ENCODE data around the gene PPP2R5C.

Gene PPP2R5C

DNA sequence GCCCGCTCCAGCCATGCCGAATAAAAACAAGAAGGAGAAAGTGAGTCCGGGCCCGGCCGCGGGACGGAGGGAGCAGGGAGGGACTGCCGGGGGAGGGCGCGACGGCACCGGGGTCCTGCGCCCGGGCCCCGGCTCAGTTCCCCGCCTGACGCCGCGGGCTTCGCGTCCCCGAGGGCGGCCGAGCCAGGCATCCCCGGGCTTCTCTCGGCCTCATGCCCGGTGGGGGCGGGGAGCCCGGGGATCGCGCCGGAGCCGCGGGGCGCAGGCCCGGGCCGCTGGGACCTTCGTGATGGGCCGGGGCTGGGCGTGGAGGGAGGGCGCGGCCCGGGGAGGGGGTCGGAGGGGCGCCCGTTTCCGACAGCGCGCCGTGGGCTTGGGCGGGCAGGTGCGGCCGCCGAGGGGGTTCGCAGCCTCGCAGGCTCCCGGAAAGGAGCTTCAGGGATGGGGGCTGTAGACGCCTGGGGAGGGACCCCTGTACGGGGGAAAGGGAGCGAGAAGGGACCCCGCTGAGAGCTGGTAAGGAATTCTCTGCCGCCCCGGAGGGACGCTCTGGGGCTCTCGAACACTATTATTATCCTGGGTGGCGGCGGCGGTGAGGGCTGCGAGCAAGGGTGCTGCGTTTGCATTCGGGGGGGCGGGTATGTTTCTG is 496 bp downstream of the PPP2R5C start:
- Histone ChIP-seq H3K4me3 (peak overlapping the region; percentile 97), H3K9me3 (no peaks in the 10 kb centered on the region), H3K9ac (peak overlapping the region; percentile 96), H4K20me1 (peaks cover 53% of the 10 kb centered on the region), H3K27me3 (no peaks in the 10 kb centered on the region), H3K27ac (peak overlapping the region; percentile 94), H3K4me2 (peak overlapping the region; percentile 80), H3K36me3 (peaks cover 39% of the 10 kb centered on the region), H3K4me1 (peaks cover 58% of the 10 kb centered on the region)
- TF ChIP-seq Cebpa-rat (IDR thresholded peaks at IDR 0.05), result no peak

DNA sequence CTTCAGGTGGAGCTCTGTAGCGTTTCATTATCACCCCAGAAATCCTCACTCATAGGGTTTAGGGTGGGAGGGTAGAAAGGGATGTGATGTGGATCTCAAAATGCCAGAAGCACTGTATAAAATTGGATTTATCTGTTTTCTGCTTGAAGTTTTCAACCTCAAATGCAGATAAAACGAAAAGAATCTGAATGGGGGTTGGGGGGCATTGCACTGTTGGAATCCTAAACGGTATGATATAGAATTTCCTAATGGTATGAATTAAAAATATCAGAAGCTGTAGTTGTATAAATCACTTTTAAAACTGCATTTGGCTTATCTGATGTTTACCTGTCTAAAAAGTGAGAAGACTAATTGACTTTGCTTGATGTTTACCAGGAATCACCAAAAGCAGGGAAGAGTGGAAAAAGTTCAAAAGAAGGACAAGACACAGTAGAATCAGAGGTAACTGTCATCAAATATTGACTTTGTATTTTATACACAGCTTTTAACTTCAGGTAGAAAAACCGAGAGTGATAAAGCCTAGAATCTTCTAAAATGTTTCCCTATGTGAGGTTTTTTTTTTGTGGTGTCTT is 1.1 kb downstream of the PPP2R5C start:
- H3K27me3 ChIP-seq, result no peaks in the 10 kb centered on the region
- H3K4me2 ChIP-seq, result peak overlapping the region; percentile 80
- H4K20me1 ChIP-seq, result peaks cover 59% of the 10 kb centered on the region
- H3K36me3 ChIP-seq, result peaks cover 45% of the 10 kb centered on the region
- no peaks in the 10 kb centered on the region for H3K9me3 ChIP-seq
- peak overlapping the region; percentile 96 for H3K9ac ChIP-seq
- TF ChIP-seq Cebpa-rat (IDR thresholded peaks at IDR 0.05), result no peak
- peak overlapping the region; percentile 94 for H3K27ac ChIP-seq
- H3K4me1 ChIP-seq, result peaks cover 58% of the 10 kb centered on the region
- H3K4me3 ChIP-seq, result peak overlapping the region; percentile 97

- H3K9ac ChIP-seq, result peak overlapping the region; percentile 96
- H3K4me1 ChIP-seq, result peaks cover 66% of the 10 kb centered on the region
- TF ChIP-seq Cebpa-rat (IDR thresholded peaks at IDR 0.05), result no peak
- no peaks in the 10 kb centered on the region for H3K9me3 ChIP-seq
- peaks cover 68% of the 10 kb centered on the region for H4K20me1 ChIP-seq
- H3K36me3 ChIP-seq, result peaks cover 60% of the 10 kb centered on the region
- H3K27me3 ChIP-seq, result no peaks in the 10 kb centered on the region
- H3K4me3 ChIP-seq, result peak overlapping the region; percentile 97
- H3K4me2 ChIP-seq, result peak overlapping the region; percentile 80
- peak overlapping the region; percentile 94 for H3K27ac ChIP-seq
These were observed 2.6 kb downstream of the PPP2R5C start for GRCh38 chr14:101763941-101764709.

GRCh38 chr14:101767618-101768362 is 6.3 kb downstream of the PPP2R5C start:
- peaks cover 99% of the 10 kb centered on the region for H3K4me1 ChIP-seq
- peak overlapping the region; percentile 32; the same call in 1 of the 2 replicates for H3K4me2 ChIP-seq
- H4K20me1 ChIP-seq, result peaks cover 58% of the 10 kb centered on the region
- H3K36me3 ChIP-seq, result peaks cover 69% of the 10 kb centered on the region
- peak overlapping the region; percentile 32; the same call in 1 of the 2 replicates for H3K27ac ChIP-seq
- H3K4me3 ChIP-seq, result no peak overlapping the region
- H3K9me3 ChIP-seq, result no peaks in the 10 kb centered on the region
- H3K27me3 ChIP-seq, result no peaks in the 10 kb centered on the region
- H3K9ac ChIP-seq, result peak overlapping the region; percentile 28; the same call in 1 of the 2 replicates
- TF ChIP-seq Cebpa-rat (IDR thresholded peaks at IDR 0.05), result no peak

DNA sequence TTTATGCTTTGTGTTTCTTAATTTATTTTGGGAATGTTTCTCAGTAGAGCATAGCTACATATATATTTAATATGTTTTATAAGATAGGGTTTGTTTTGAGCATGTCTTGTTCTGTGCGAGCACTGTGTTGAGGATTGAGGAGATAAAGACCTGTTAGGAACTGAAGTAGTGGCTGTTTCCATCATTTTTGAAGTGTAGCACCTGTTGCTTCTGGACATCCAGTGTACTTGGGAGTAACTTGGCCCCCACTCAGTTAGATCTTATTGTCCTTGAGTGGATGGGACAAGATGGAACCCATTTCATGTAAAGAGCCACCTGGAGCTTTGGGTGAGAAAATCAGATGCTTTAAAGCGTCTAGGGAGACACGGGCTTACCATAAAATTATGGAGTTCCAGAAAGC is 8.7 kb downstream of the PPP2R5C start:
- Histone ChIP-seq H3K36me3 (peaks cover 49% of the 10 kb centered on the region), H4K20me1 (peaks cover 34% of the 10 kb centered on the region), H3K4me1 (peaks cover 98% of the 10 kb centered on the region), H3K4me2 (peak overlapping the region; percentile 100), H3K4me3 (no peak overlapping the region), H3K9ac (peak overlapping the region; percentile 40; the same call in 1 of the 2 replicates), H3K27ac (peak overlapping the region; percentile 100), H3K9me3 (no peaks in the 10 kb centered on the region), H3K27me3 (no peaks in the 10 kb centered on the region)
- no peak for TF ChIP-seq Cebpa-rat (IDR thresholded peaks at IDR 0.05)

GRCh38 chr14:101772770-101773169 is 11.3 kb downstream of the PPP2R5C start:
- Histone ChIP-seq H4K20me1 (peaks cover 8% of the 10 kb centered on the region; the same call in 1 of the 2 replicates), H3K4me1 (peaks cover 97% of the 10 kb centered on the region), H3K27me3 (no peaks in the 10 kb centered on the region), H3K9me3 (no peaks in the 10 kb centered on the region; the same call in 1 of the 2 replicates), H3K27ac (peak overlapping the region; percentile 100), H3K9ac (peak overlapping the region; percentile 89), H3K4me3 (peak overlapping the region; percentile 26), H3K36me3 (peaks cover 30% of the 10 kb centered on the region), H3K4me2 (peak overlapping the region; percentile 100)
- TF ChIP-seq Cebpa-rat (IDR thresholded peaks at IDR 0.05), result no peak; the same call in 1 of the 2 replicates

- Histone ChIP-seq H4K20me1 (peaks cover 2% of the 10 kb centered on the region; the same call in 1 of the 2 replicates), H3K9ac (peak overlapping the region; percentile 89), H3K27ac (peak overlapping the region; percentile 100), H3K9me3 (no peaks in the 10 kb centered on the region; the same call in 1 of the 2 replicates), H3K4me1 (peaks cover 97% of the 10 kb centered on the region), H3K27me3 (no peaks in the 10 kb centered on the region), H3K4me3 (peak overlapping the region; percentile 26), H3K36me3 (peaks cover 29% of the 10 kb centered on the region), H3K4me2 (peak overlapping the region; percentile 100)
- TF ChIP-seq Cebpa-rat (IDR thresholded peaks at IDR 0.05), result no peak
These were observed 11.9 kb downstream of the PPP2R5C start for GRCh38 chr14:101773378-101773777.

DNA sequence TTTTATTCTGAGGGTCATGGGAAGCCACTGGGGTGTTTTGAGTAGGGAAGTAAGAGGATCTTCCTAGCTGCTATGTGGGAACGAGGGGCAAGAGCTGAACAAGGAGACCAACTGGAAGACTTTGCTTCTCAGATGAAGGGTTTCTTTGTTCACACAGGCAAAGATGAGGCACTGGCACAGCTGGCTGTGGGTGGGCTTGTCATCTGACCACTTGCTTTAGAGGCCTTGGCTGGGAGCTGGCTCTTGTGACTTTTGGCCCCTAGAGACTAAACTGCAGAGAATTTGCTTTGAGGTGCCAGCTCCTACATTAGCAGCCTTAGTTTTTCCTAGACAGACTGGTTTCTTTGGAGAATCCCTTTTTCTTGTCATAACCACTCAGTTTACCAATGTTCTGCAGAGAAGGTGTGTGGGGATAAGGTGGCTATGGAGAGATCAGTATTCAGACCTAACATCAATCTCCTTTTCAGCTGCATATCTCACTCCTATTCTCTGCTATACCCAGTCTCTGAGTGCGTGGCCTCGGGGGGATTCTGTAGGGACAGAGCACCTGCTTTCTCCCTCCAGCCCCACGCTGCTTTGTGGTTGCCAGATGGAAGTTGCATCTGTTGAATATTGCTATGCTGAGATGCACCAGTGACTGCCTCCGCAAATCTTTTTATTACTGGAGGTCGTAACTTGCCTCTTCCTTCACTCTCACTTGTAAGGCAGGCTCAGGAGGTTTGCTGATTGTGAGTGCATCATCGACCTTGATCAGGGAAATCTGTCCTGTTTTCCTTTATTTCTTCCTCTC is 12.7 kb downstream of the PPP2R5C start:
- peaks cover 97% of the 10 kb centered on the region for H3K4me1 ChIP-seq
- peaks cover 26% of the 10 kb centered on the region for H3K36me3 ChIP-seq
- H3K27me3 ChIP-seq, result no peaks in the 10 kb centered on the region
- peak overlapping the region; percentile 58 for H3K4me3 ChIP-seq
- peak overlapping the region; percentile 100 for H3K4me2 ChIP-seq
- H3K9me3 ChIP-seq, result no peaks in the 10 kb centered on the region; the same call in 1 of the 2 replicates
- H3K9ac ChIP-seq, result peak overlapping the region; percentile 89
- no peaks in the 10 kb centered on the region for H4K20me1 ChIP-seq
- TF ChIP-seq Cebpa-rat (IDR thresholded peaks at IDR 0.05), result 0 out of 2 replicates have a peak, but pooled peaks have one; percentile 22
- H3K27ac ChIP-seq, result peak overlapping the region; percentile 100

Data from BLaER1 (cell line).